HepG2 (cell line): Measurements from ENCODE around the gene MAPK8. TPM values are rescaled to one million over a fixed set of nuclear protein-coding genes. Genes with fewer than 3 reads are reported as not detected.

Source experiments
- ATAC-seq: fragments of 200-7000 bp; cut with Tn5 transposase; 3 replicates; pipeline ENCODE4 v1.9.1; 2020; ENCODE audit warnings: mild to moderate bottlenecking, moderate library complexity
- BruUV-seq: library from RNA; stranded (reverse); fragments of 400-500 nt; replicated peaks from 2 replicates; lab custom pipeline; 2021; lab: Mats Ljungman, UMichigan
- CTCF ChIA-PET: fragments of 300-600 bp; formaldehyde crosslinking; extraction: SDS; loops from one replicate; lab custom pipeline; 2021; ENCODE audit warnings: low total read pairs, inconsistent platforms, low intra/inter-chr PET ratio; lab: Yijun Ruan, JAX
- POLR2A ChIA-PET: fragments of 350-600 bp; sonication (Branson Sonifier 250); formaldehyde crosslinking; loops from one replicate; lab custom pipeline; 2020; ENCODE audit warnings: antibody characterized with exemption, inconsistent platforms; lab: Yijun Ruan, JAX
- DNase-seq: peaks from one replicate; pipeline ENCODE4 v3.0.0-alpha.2; 2015; ENCODE audit warnings: low spot score
- FAIRE-seq: peaks from 3 replicates; lab custom pipeline; 2011; peaks lifted over from hg19 to GRCh38; lab: Jason Lieb, UNC
- H2AFZ ChIP-seq: one replicate; pipeline ENCODE4 v1.6.1; 2011; ENCODE audit warnings: low read length, inconsistent platforms
- H3K27ac ChIP-seq: fragments of 300-600 bp; 3 replicates; pipeline ENCODE4 v1.8.0; 2011; ENCODE audit warnings: mixed run types, mild to moderate bottlenecking, mixed read lengths, low read length, inconsistent platforms; ENCODE audit not compliant: insufficient read depth; ENCODE audit errors: extremely low read length
- H3K27me3 ChIP-seq, 2 experiments: fragments of 200-600 bp in 1 of 2; 2 replicates in 1 of 2; 3 replicates in 1 of 2; pipeline versions ENCODE4 v1.6.0 to v1.8.0; 2011; ENCODE audit warnings: low read length in 2 of 2, mild to moderate bottlenecking in 2 of 2, moderate library complexity in 2 of 2, inconsistent platforms in 1 of 2; ENCODE audit not compliant: insufficient read depth in 2 of 2, control insufficient read depth in 1 of 2
- H3K36me3 ChIP-seq, 2 experiments: fragments of 200-600 bp in 1 of 2; replicated peaks in 1 of 2; 2 replicates in 1 of 2; 3 replicates in 1 of 2; pipeline versions ENCODE4 v1.5.1 to v1.8.0; 2011; ENCODE audit warnings: low read length in 2 of 2, inconsistent platforms in 1 of 2; ENCODE audit not compliant: insufficient read depth in 2 of 2, control insufficient read depth in 1 of 2
- H3K4me1 ChIP-seq: 2 replicates; pipeline ENCODE4 v1.5.1; 2012; ENCODE audit warnings: low read length, inconsistent platforms; ENCODE audit not compliant: insufficient read depth
- H3K4me2 ChIP-seq: 2 replicates; pipeline ENCODE4 v1.6.0; 2011; ENCODE audit warnings: low read depth, low read length, inconsistent platforms
- H3K4me3 ChIP-seq, 3 experiments: fragments of 200-600 bp in 1 of 3; sonication (generic), shearing (Covaris generic) in 1 of 3; replicated peaks in 1 of 3; 2 replicates each; pipeline ENCODE4 v1.5.1; 2011 to 2016; ENCODE audit warnings: low read length in 3 of 3, inconsistent platforms in 2 of 3, low read depth in 2 of 3, mild to moderate bottlenecking in 2 of 3, control low read depth in 1 of 3, mixed read lengths in 1 of 3; ENCODE audit not compliant: insufficient read depth in 1 of 3
- H3K79me2 ChIP-seq: one replicate; pipeline ENCODE4 v1.6.1; 2011; ENCODE audit warnings: low read length, inconsistent platforms; ENCODE audit not compliant: insufficient read depth
- H3K9ac ChIP-seq: 2 replicates; pipeline ENCODE4 v1.6.0; 2011; ENCODE audit warnings: mild to moderate bottlenecking, low read depth, low read length, inconsistent platforms; ENCODE audit not compliant: insufficient read depth
- H3K9me3 ChIP-seq: 2 replicates; pipeline ENCODE4 v1.5.1; 2012; ENCODE audit warnings: mild to moderate bottlenecking, low read length
- H4K20me1 ChIP-seq: 2 replicates; pipeline ENCODE4 v1.6.0; 2011; ENCODE audit warnings: inconsistent platforms, mild to moderate bottlenecking, low read length, moderate library complexity; ENCODE audit not compliant: insufficient read depth
- GABPA ChIP-seq, 2 experiments: IDR thresholded peaks; 2 replicates each; pipeline ENCODE4 v1.6.1; 2011 to 2016; ENCODE audit warnings: low read depth in 2 of 2, low read length in 1 of 2, missing biosample characterization in 1 of 2, missing genetic modification characterization in 1 of 2
- NFE2L2 ChIP-seq: fragments of 150-350 bp; IDR thresholded peaks from 2 replicates; pipeline ENCODE4 v1.6.1; 2014; ENCODE audit warnings: low read length
- NFYB ChIP-seq: sonication (generic); formaldehyde crosslinking; IDR thresholded peaks from 2 replicates; pipeline ENCODE4 v1.4.0; 2020; ENCODE audit warnings: missing genetic modification reagents
- SP5 ChIP-seq: IDR thresholded peaks from 2 replicates; pipeline ENCODE4 v1.6.1; 2016; ENCODE audit warnings: low read depth, borderline replicate concordance
- ZBTB1 ChIP-seq: sonication (generic); formaldehyde crosslinking; IDR thresholded peaks from 2 replicates; pipeline ENCODE4 v1.4.0; 2020; ENCODE audit warnings: missing genetic modification reagents, borderline replicate concordance
- ZBTB8A ChIP-seq: sonication (generic); formaldehyde crosslinking; IDR thresholded peaks from 2 replicates; pipeline ENCODE4 v1.4.0; 2020; ENCODE audit warnings: mild to moderate bottlenecking, low read depth, missing genetic modification reagents, borderline replicate concordance
- ZKSCAN1 ChIP-seq: fragments of 150-350 bp; IDR thresholded peaks from 2 replicates; pipeline ENCODE4 v1.6.1; 2014; ENCODE audit warnings: low read length
- ZNF430 ChIP-seq: sonication (generic); formaldehyde crosslinking; IDR thresholded peaks from 2 replicates; pipeline ENCODE4 v1.9.0; 2021; ENCODE audit warnings: mild to moderate bottlenecking, missing genetic modification reagents
- ZNF564 ChIP-seq: sonication (generic); formaldehyde crosslinking; IDR thresholded peaks from 2 replicates; pipeline ENCODE4 v1.8.1; 2023; ENCODE audit warnings: mild to moderate bottlenecking, missing genetic modification reagents
- ZNF879 ChIP-seq: sonication (generic); formaldehyde crosslinking; IDR thresholded peaks from 2 replicates; pipeline ENCODE4 v1.8.1; 2023; ENCODE audit warnings: missing genetic modification reagents
- WGBS: methylation state at CpG from one replicate; pipeline ENCODE4 v1.1.6; 2017; ENCODE audit warnings: low lambda C conversion rate; 5-methylcytosine and 5-hydroxymethylcytosine counted together
- in situ Hi-C: cut with HindIII; loops from 2 replicates; pipeline ENCODE4 v1.10.0; 2017; ENCODE audit warnings: low pct_unique_long_range_greater_than_20kb; ENCODE audit not compliant: extremely low pct_ligation_motif_present
- intact Hi-C: fragments of 100-400 bp; cut with micrococcal nuclease; formaldehyde crosslinking; loops from one replicate; pipeline ENCODE4 v1.10.0; 2022; ENCODE audit not compliant: unreplicated experiment
- polyA plus RNA-seq, 8 experiments: library from polyadenylated mRNA; depleted of rRNA in 3 of 8; stranded (reverse) in 7 of 8; unstranded in 1 of 8; fragments of >200 nt; fragmentation: Illumina TruSeq in 4 of 8; extraction: Trizol in 4 of 8; gene quantifications; 2 replicates each; pipeline versions ENCODE4 v1.2.1 to v1.2.3, GENCODE V29; 2011 to 2016; ENCODE audit warnings: low read depth in 4 of 8, missing spikeins in 1 of 8, mixed read lengths in 1 of 8; ENCODE audit not compliant: insufficient read depth in 1 of 8
- total RNA-seq, 5 experiments: library from RNA; depleted of rRNA; stranded (reverse); fragments of >200 nt; fragmentation: Illumina TruSeq; extraction: Trizol; gene quantifications; 2 replicates each; pipeline ENCODE4 v1.2.3, GENCODE V29; 2016; ENCODE audit warnings: low read depth in 1 of 5
- TF ChIP-seq, protein P1 (sequence below): sonication (generic); formaldehyde crosslinking; IDR thresholded peaks from 2 replicates; pipeline ENCODE4 v1.8.1; 2023; ENCODE audit warnings: mild to moderate bottlenecking, missing genetic modification reagents
- TF ChIP-seq, protein P2 (sequence below): IDR thresholded peaks from 2 replicates; pipeline ENCODE4 v1.6.1; 2016; ENCODE audit warnings: low read depth, control low read depth
- TF ChIP-seq, protein P3 (sequence below): sonication (generic); formaldehyde crosslinking; IDR thresholded peaks from 2 replicates; pipeline ENCODE4 v1.5.1; 2020; ENCODE audit warnings: missing genetic modification reagents, mild to moderate bottlenecking, borderline replicate concordance
- TF ChIP-seq, protein P4 (sequence below): sonication (generic); formaldehyde crosslinking; IDR thresholded peaks from 2 replicates; pipeline ENCODE4 v1.4.0; 2020; ENCODE audit warnings: missing genetic modification reagents, borderline replicate concordance
- TF ChIP-seq, protein P5 (sequence below): sonication (generic); formaldehyde crosslinking; IDR thresholded peaks from 2 replicates; pipeline ENCODE4 v1.8.0; 2022; ENCODE audit warnings: mild to moderate bottlenecking, missing genetic modification reagents, moderate library complexity

Gene MAPK8
- total and polyA plus RNA-seq, 2 of the 13 experiments (the other 11 are each of a cell fraction or from before 2014, with no cell fraction given): 41.6 to 47.3 TPM

DNA sequence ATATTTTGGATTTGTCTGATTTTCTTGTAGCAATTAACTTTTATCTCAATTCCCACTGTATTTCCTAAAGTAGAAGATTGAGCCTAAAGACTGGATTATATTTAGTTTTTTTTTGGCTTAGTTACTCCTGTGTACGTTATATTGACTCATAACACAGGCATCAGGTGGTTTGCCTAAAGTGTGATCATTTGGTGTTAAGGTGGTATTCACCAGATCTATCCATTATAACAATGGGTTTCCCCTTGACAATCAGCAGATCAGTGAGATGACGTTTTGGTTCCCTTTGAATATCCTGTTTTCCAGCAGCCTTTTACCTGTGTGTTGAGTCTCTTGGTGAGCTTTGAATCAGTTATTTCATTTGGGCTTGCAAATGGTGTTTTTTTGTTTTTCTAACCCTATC is 18.1 kb downstream of the MAPK8 start:
- DNase-seq: no peak
- Histone ChIP-seq H4K20me1 (no peaks in the 10 kb centered on the region), H3K4me1 (no peaks in the 10 kb centered on the region), H3K27ac (no peak overlapping the region), H3K4me2 (no peak overlapping the region), H3K27me3 (no peaks in the 10 kb centered on the region), H3K9ac (no peak overlapping the region), H2AFZ (no peak overlapping the region), H3K4me3 (no peak overlapping the region), H3K9me3 (no peaks in the 10 kb centered on the region), H3K36me3 (no peaks in the 10 kb centered on the region), H3K79me2 (peaks cover 4% of the 10 kb centered on the region)
- BruUV-seq: no TSS peak
- POLR2A ChIA-PET: no interaction called here
- intact Hi-C loops (no loop called here), in situ Hi-C loops (no loop called here)
- no peak for FAIRE-seq
- CTCF ChIA-PET: no interaction called here
- no peak for ATAC-seq
- 93% methylated on average over 2 of the region's 2 CpGs for WGBS
- TF ChIP-seq, protein P1, sequence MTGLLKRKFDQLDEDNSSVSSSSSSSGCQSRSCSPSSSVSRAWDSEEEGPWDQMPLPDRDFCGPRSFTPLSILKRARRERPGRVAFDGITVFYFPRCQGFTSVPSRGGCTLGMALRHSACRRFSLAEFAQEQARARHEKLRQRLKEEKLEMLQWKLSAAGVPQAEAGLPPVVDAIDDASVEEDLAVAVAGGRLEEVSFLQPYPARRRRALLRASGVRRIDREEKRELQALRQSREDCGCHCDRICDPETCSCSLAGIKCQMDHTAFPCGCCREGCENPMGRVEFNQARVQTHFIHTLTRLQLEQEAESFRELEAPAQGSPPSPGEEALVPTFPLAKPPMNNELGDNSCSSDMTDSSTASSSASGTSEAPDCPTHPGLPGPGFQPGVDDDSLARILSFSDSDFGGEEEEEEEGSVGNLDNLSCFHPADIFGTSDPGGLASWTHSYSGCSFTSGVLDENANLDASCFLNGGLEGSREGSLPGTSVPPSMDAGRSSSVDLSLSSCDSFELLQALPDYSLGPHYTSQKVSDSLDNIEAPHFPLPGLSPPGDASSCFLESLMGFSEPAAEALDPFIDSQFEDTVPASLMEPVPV: no peak
- TF ChIP-seq SP5 (no peak), ZNF564 (CRISPR knock-in tag) (no peak), ZBTB1 (no peak), ZNF430 (CRISPR knock-in tag) (no peak), NFE2L2 (no peak), GABPA (IDR thresholded peaks at IDR 0.05; ENCODE audit: low read depth, low read length) (no peak), GABPA (CRISPR knock-in tag; IDR thresholded peaks at IDR 0.05; ENCODE audit: low read depth) (no peak), ZKSCAN1 (no peak), ZNF879 (CRISPR knock-in tag) (no peak), ZBTB8A (no peak), NFYB (CRISPR knock-in tag) (no peak)
- TF ChIP-seq, protein P2, sequence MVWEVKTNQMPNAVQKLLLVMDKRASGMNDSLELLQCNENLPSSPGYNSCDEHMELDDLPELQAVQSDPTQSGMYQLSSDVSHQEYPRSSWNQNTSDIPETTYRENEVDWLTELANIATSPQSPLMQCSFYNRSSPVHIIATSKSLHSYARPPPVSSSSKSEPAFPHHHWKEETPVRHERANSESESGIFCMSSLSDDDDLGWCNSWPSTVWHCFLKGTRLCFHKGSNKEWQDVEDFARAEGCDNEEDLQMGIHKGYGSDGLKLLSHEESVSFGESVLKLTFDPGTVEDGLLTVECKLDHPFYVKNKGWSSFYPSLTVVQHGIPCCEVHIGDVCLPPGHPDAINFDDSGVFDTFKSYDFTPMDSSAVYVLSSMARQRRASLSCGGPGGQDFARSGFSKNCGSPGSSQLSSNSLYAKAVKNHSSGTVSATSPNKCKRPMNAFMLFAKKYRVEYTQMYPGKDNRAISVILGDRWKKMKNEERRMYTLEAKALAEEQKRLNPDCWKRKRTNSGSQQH (CRISPR knock-in tag): no peak
- TF ChIP-seq, protein P3, sequence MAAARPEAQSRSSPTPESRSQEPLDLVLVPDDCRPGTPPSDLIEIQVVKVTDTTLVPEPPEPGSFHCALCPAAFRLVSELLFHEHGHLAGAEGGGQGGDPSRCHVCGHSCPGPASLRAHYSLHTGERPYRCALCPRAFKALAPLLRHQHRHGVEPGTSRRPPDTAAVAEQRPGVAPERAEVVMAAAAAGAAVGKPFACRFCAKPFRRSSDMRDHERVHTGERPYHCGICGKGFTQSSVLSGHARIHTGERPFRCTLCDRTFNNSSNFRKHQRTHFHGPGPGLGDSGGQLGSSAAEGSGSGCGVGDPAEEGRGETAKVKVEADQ (CRISPR knock-in tag): no peak
- TF ChIP-seq, protein P4, sequence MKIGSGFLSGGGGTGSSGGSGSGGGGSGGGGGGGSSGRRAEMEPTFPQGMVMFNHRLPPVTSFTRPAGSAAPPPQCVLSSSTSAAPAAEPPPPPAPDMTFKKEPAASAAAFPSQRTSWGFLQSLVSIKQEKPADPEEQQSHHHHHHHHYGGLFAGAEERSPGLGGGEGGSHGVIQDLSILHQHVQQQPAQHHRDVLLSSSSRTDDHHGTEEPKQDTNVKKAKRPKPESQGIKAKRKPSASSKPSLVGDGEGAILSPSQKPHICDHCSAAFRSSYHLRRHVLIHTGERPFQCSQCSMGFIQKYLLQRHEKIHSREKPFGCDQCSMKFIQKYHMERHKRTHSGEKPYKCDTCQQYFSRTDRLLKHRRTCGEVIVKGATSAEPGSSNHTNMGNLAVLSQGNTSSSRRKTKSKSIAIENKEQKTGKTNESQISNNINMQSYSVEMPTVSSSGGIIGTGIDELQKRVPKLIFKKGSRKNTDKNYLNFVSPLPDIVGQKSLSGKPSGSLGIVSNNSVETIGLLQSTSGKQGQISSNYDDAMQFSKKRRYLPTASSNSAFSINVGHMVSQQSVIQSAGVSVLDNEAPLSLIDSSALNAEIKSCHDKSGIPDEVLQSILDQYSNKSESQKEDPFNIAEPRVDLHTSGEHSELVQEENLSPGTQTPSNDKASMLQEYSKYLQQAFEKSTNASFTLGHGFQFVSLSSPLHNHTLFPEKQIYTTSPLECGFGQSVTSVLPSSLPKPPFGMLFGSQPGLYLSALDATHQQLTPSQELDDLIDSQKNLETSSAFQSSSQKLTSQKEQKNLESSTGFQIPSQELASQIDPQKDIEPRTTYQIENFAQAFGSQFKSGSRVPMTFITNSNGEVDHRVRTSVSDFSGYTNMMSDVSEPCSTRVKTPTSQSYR (CRISPR knock-in tag): no peak
- TF ChIP-seq, protein P5, sequence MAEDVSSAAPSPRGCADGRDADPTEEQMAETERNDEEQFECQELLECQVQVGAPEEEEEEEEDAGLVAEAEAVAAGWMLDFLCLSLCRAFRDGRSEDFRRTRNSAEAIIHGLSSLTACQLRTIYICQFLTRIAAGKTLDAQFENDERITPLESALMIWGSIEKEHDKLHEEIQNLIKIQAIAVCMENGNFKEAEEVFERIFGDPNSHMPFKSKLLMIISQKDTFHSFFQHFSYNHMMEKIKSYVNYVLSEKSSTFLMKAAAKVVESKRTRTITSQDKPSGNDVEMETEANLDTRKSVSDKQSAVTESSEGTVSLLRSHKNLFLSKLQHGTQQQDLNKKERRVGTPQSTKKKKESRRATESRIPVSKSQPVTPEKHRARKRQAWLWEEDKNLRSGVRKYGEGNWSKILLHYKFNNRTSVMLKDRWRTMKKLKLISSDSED (CRISPR knock-in tag): no peak
